ENCODE data around the gene TEDC2. TPM values are rescaled to one million over a fixed set of nuclear protein-coding genes. Genes with fewer than 3 reads are reported as not detected.

Gene TEDC2
- total and polyA plus RNA-seq, 2 of the 8 experiments (the other 6 are each of a cell fraction or from before 2014, with no cell fraction given), result 54.6 to 55.6 TPM

GRCh38 chr16:2492292-2492691, 32.4 kb downstream of the TEDC2 start:
- no peak overlapping the region for H3K4me2 ChIP-seq (ENCODE audit: insufficient read depth in 1 of 2, low read depth in 2 of 2, low read length in 2 of 2)
- FAIRE-seq, result no peak
- TF ChIP-seq ATF2 (IDR thresholded peaks at IDR 0.05; ENCODE audit: low read length) (no peak), RFX5 (IDR thresholded peaks at IDR 0.05; ENCODE audit: borderline replicate concordance, low read depth, low read length) (no peak), EP300 (IDR thresholded peaks at IDR 0.05; ENCODE audit: borderline replicate concordance in 1 of 2, low read depth in 2 of 2, low read length in 2 of 2) (no peak), POLR2A (IDR thresholded peaks at IDR 0.05; ENCODE audit: control extremely low read depth in 1 of 2, low read depth in 2 of 2, low read length in 2 of 2) (no peak), TBP (IDR thresholded peaks at IDR 0.05; ENCODE audit: low read depth, low read length) (no peak), GTF2F1 (IDR thresholded peaks at IDR 0.05; ENCODE audit: borderline replicate concordance, low read depth, low read length) (no peak), TCF12 (IDR thresholded peaks at IDR 0.05; ENCODE audit: low read depth, low read length) (no peak), CREB1 (IDR thresholded peaks at IDR 0.05) (no peak), PHF8 (conservative IDR thresholded peaks at IDR 0.05; ENCODE audit: low read depth, low read length) (no peak), SP1 (IDR thresholded peaks at IDR 0.05; ENCODE audit: low read depth, low read length) (no peak), POLR2AphosphoS5 (IDR thresholded peaks at IDR 0.05; ENCODE audit: low read depth, low read length) (no peak), CBX8 (IDR thresholded peaks at IDR 0.05; ENCODE audit: borderline replicate concordance, low read depth, low read length) (no peak), TEAD4 (IDR thresholded peaks at IDR 0.05; ENCODE audit: low read depth, low read length) (no peak), EGR1 (IDR thresholded peaks at IDR 0.05; ENCODE audit: borderline replicate concordance, low read depth, low read length) (no peak)

More at GRCh38 chr16:2492292-2492691, 32.4 kb downstream of the TEDC2 start:
- POLR2A ChIA-PET (ENCODE audit: partially characterized antibody), result interaction anchor here (0.7 kb wide), 1 partner anchor 25 kb away, joined by 3 read pairs; no protein-coding TSS in a partner anchor
- Histone ChIP-seq H2BK15ac (ENCODE audit: low read length) (no peak overlapping the region), H2BK20ac (ENCODE audit: low read length) (no peak overlapping the region), H3K23me2 (ENCODE audit: low read depth, low read length) (no peaks in the 10 kb centered on the region), H3K18ac (ENCODE audit: extremely low read depth, low read length) (no peak overlapping the region), H3K79me2 (ENCODE audit: control insufficient read depth in 1 of 2, insufficient read depth in 2 of 2, low read length in 2 of 2) (0 out of 4 replicates have a peak, but pooled peaks cover 0 to 2% of the 10 kb centered on the region in 2 experiments), H3K4me1 (replicated peaks in 1 of 4; ENCODE audit: control insufficient read depth in 3 of 4, insufficient read depth in 4 of 4, low read length in 3 of 4) (no peaks in the 10 kb centered on the region), H3K4me3 (ENCODE audit: extremely low read depth in 1 of 4, insufficient read depth in 2 of 4, low read depth in 3 of 4, low read length in 4 of 4) (no peak overlapping the region), H2BK120ac (replicated peaks; ENCODE audit: low read depth, low read length) (no peak overlapping the region), H4K91ac (replicated peaks; ENCODE audit: insufficient read length, low read length) (no peak overlapping the region), H3K9ac (replicated peaks in 1 of 4; ENCODE audit: extremely low read depth in 1 of 4, low read depth in 3 of 4, low read length in 3 of 4) (peak overlapping the region in 1 of 4 experiments; percentile 32; a peak in 2 of 7 replicates), H4K20me1 (replicated peaks in 1 of 2; ENCODE audit: control insufficient read depth in 1 of 2, insufficient read depth in 2 of 2, low read length in 2 of 2) (peaks cover 0 to 14% of the 10 kb centered on the region in 2 experiments), H3K4ac (replicated peaks; ENCODE audit: insufficient read length, low read depth, low read length) (no peak overlapping the region), H4K8ac (ENCODE audit: extremely low read depth, insufficient read depth, low read length) (no peak overlapping the region), H3K23ac (ENCODE audit: insufficient read length) (no peak overlapping the region), H3K79me1 (ENCODE audit: low read depth, low read length) (peaks cover 2% of the 10 kb centered on the region; the same call in 1 of the 2 replicates), H3K14ac (ENCODE audit: insufficient read length) (no peak overlapping the region), H3K27me3 (replicated peaks in 1 of 4; ENCODE audit: control insufficient read depth in 3 of 4, extremely low read depth in 1 of 4, insufficient read depth in 3 of 4, low read length in 3 of 4) (no peaks in the 10 kb centered on the region), H3K9me3 (ENCODE audit: insufficient read depth in 2 of 2, low read depth in 1 of 2, low read length in 1 of 2) (no peaks in the 10 kb centered on the region), H3K56ac (replicated peaks; ENCODE audit: insufficient read length, low read depth, low read length) (no peak overlapping the region), H2BK12ac (ENCODE audit: low read depth, low read length) (no peak overlapping the region), H3K36me3 (ENCODE audit: control insufficient read depth in 2 of 4, insufficient read depth in 4 of 4, low read length in 3 of 4) (peaks cover 0 to 14% (median 4%) of the 10 kb centered on the region in 4 experiments; a peak in 4 of 8 replicates), H2AFZ (ENCODE audit: low read length) (no peak overlapping the region), H4K5ac (ENCODE audit: insufficient read length, low read depth, low read length) (no peak overlapping the region), H3K27ac (ENCODE audit: low read depth, low read length) (no peak overlapping the region), H2BK5ac (ENCODE audit: low read depth, low read length) (no peak overlapping the region), H2AK5ac (ENCODE audit: low read depth, low read length) (no peak overlapping the region)
- no peak for DNase-seq (ENCODE audit: low read depth in 1 of 2, low spot score in 2 of 2)
- 97% methylated on average over 13 of the region's 13 CpGs; no CpG with 5 or more reads in 1 of the 2 experiments for WGBS, 2 experiments (ENCODE audit: extremely low coverage in 1 of 2, insufficient coverage in 1 of 2, insufficient read length in 1 of 2, insufficient replicate concordance in 2 of 2, low coverage in 1 of 2, low lambda C conversion rate in 2 of 2, missing lambda C conversion rate in 1 of 2)
- CTCF ChIA-PET (ENCODE audit: partially characterized antibody), result interaction anchor here (0.9 to 1.8 kb wide), 3 partner anchors 8 to 16 kb away, joined by 3 to 4 read pairs (median 3); no protein-coding TSS in a partner anchor
